SW 1271 (cell line): Measurements from ENCODE around the gene KLHL29.
A peak's percentile ranks its signal among the peaks of the same experiment; 100 is the strongest.

Source experiments
- DNase-seq, 2 experiments: peaks; one replicate each; lab custom pipeline; 2025; lab: John Stamatoyannopoulos, UW

KLHL29 gene

DNA sequence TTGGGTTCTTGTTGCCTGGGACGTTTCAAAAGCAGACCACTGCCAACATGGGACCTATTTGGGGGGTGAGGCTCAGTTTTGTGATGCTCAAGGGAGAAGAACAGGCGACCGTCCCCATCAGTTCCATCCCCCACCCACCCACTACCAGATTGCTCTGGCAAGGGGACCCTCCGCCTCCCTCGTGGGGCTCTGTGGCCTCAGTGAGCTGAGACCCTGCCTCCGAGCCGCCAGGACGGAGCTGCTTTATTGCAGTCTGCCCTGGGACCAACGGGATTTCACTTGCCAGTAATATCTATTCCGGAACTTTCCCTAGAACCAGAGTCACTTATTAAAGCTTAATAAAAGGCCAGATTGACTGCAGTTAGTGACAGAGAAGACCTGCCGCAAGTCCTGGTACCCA is 146.3 kb downstream of the KLHL29 start:
- no peak for DNase-seq

DNA sequence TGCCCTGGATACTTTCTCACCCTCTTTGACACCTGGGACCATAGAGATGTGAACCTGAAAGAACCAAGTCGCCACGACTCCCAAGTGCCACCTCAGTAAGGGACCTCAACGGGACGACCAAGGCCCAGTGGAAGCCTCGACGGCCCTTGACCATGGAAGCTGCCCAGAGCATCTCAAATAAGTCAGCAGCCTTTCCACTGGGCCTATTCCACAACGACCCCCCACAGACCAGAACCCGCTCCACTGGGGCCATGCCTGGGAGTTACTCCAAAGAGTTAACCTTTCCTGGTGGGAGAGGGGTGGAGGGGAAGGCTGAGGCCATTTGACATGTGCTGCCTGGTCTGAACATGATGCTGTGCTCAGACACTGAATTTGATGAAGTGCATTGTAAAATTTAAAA is 146.9 kb downstream of the KLHL29 start:
- no peak for DNase-seq

DNA sequence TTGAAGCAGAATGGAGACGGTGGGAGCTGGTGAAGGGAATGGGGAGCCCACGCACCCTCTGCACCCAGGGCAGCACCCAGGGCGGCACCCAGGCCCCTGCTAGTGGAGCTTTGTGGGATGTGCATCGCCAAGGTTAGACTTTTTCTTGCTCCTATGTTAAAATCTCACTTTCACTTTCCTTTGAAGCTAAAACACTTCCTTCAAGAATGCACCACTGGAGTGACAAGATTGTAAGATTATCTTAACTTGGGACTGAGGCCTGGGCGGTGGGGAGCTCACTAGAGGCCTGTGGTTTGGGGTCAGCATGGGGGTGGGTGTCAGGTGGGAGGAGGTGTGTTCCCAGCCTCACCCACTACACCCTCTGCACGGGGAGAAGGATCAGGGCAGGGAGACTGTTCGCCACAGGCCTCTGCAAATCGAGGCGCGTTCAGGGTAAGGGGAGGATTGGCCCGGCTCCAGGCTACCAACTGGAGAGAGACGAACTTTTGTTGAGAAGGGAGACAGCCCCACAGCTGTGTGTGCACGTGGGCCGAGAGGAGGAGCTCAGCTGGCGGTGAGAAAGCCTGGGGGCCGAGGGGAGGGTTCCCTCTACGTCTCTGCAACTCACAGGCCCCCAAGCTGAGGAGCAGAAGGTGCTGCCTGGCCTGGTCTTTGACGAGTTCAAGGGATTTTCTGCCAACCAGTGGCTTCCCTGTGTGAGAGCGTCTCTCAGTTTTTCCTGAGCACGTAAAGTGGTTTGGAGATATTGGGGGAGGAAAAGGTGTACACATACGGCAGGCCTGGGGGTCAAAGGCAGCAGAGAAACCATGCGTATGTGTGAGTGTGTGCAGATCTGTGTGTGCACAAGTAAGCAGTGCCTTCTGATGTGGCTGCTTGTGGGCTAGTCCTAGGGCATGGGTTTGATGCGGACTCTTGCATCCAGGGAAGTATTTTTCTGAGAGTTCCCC is 147.7 kb downstream of the KLHL29 start:
- no peak for DNase-seq

DNA sequence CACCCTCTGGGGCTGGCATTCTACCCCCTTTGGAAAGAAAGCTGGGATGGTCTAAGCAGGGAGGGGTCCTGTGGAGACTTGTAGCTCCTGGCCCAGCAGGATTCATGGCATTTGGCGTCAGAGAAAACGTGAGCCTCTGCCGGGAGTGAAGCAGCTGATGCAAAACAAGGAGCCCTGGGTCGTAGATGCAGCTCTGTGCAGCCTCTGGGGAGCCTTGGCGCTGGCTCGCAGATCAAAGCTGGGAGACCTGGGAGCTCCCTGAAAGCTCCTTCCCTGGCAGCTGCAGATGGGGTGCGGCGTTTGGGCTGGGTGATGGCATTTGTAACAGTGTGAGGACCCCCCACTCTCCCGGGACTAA is 148.3 kb downstream of the KLHL29 start:
- DNase-seq, result no peak

DNA sequence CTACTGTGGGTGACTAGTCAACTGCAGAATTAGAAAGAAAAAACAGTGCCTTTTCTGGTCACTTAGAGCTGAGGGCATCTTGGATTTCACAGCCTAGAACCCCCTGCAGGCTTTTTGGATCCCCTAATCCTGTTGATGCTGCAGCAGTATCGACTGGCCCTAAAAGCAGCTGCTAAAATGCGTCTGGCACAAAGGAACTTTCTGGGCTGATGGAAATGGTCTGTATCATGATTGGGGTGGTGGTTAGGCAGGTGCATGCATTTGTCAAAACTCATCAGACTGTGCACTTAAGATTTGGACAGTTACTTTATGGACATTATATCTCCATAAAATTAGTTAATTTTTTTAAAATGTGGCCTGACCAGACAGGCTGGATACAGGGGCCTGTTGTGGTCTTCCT is 149.8 kb downstream of the KLHL29 start:
- DNase-seq, result no peak

DNA sequence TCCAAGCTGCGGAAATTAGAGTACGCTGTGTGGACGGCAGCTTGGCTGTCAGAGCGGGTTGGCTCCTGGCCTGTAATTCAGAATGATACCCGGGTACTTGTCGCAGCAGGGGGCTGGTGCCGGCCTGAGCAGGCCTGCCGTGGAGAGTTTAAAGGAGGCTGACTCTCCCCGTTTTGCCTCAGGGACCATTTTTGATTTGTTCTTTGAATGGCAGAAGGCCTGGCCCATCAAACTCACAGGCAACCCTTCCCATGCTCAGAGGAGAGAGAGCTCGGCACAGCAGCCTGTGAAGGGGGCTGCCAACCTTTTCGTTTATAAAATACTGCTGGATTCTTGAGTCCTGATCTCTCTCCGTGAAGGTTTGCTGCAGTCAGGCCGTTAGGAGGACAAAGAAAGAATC is 151.3 kb downstream of the KLHL29 start:
- DNase-seq, result no peak

DNA sequence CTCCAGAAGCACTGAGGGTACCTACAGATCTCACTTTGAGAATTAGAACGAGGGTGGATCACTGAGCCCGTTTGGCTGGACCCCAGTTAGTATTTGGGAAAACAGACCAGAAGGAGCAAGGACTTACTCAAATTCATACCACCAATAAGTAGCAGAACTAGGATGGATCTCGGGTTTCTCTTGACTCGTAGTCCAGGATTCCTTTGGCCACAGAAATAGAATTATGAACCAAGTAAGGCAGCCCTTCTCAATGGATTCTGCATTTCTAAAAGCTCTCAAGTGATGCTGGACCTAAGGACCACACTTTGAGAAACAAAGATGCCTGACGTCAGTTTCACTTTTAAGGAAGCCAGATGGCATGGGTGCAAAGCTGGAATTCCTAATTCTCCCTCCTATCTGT is 153.0 kb downstream of the KLHL29 start:
- DNase-seq, result no peak

DNA sequence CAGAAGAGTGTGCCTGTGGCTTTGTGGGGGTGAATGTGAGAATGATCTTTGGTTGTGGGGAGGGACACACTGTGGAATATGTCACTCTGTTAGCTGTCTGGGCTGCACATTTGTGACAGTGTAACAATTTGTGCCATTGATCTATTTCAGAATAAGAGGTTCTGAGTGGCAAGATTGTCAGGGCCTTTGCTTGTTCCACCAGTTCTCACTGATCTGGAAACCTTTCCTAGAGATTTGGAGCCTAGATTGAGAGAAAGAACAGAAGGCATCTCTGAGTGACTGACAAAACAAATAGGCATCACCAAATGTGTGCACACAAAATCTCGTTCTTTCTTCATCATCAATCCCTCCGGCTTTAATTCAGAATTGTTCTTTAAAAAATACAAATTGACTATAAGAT is 153.6 kb downstream of the KLHL29 start:
- DNase-seq, result no peak

DNA sequence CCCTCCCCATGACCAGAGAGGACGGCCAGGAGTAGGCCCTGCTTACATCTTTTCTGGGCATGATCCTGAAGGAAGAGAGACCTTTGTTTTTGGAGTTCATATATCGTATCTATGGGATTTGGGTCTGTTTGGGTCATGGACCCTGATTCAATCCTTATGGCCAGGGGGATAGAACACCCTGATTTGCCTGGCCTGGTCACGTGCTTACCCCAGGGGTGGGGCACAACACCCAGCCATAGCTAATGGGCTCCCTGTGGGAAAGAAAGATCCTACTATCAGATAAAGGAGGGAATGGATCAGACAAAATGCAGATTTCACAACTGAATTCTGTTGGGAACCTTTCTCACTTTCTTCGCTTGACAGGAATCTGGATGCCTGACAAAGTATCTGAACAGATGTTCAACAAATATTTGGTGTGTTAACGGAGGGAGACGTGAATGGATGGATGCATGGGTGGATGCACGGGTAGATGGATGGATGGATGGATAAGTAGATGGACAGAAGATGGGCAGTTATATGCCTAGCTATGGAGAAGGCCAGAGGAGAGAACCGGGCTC is 155.9 kb downstream of the KLHL29 start:
- no peak for DNase-seq

DNA sequence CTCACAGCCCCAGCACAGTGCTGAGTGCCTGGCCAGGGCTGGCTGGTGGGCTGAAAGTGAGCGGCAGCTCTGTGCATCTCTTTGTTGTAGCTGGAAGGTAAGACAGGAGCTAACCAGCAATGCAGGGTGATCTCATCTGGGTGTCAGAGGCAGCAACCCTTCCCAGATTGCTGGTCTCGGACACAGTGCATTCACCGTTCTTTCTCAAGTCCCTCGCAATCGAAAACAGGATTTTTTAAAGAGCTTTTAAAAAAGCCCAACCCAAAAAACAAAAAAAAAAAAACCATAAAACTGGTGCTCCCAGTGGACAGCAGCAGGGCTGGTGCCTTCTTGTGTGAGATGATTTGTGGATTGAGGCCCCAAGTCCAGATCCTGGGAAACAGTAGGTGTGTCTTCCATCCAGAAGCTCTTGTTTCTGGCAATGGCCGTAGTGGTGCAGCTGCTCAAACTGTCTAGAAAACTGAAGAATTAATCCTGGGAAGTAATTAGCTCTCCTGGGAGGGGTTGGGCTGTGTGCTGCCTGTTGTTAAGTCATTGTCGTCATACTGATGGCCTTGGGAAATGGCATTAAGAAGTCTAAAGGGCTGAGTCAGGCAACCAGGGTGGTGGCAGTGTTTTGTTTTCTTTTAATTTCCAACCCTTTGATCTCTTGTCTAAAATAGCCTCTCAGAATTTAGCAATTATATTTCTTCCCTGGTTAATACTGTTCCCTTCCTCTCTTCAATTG is 156.7 kb downstream of the KLHL29 start:
- no peak for DNase-seq

DNA sequence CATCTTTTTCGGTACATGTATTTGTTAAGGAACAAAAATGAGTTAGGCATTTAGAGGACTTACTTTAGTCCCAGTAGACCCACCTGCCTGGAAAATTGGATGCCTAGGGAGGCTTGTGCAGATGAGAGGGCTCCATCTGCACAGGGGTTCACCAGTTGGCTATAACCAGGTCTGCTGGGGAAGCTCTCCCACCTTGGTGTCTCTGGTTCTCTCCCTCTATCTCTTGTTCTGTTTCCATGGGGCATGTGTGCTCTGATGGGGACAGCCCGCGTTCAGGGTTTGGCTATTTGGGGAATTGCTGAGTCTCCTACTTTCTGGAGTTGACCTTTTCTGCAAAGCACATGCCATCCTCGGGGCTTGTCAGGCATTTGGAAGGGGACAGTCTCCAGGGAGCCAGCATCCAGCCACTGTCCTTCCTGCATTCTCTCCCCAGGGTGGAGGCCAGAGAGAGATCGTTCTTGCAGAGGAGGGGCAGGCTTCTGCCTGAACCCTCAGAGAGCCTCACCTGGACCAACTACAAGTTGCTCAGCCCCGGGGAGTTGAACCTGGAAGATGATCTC is 157.3 kb downstream of the KLHL29 start:
- DNase-seq, result no peak

DNA sequence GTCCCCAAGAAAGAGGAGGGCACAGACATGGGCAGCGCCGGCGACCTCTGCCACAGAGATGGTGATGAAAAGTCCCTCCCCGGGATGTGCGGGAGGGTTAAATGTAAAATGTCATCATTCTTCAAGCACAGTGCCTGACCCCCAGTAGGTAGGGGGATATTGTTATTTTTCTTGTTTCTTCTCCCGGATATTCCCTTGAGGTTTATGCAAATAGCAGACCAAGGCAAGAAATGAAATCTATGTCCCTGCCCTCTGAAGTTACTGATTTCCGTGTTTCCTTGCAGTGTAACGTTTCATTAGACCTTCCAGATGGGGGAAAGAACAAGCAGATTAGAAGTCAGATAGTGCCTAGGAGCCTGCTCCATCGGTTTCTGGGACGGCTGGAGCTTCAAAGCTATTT is 158.3 kb downstream of the KLHL29 start:
- DNase-seq, result no peak

DNA sequence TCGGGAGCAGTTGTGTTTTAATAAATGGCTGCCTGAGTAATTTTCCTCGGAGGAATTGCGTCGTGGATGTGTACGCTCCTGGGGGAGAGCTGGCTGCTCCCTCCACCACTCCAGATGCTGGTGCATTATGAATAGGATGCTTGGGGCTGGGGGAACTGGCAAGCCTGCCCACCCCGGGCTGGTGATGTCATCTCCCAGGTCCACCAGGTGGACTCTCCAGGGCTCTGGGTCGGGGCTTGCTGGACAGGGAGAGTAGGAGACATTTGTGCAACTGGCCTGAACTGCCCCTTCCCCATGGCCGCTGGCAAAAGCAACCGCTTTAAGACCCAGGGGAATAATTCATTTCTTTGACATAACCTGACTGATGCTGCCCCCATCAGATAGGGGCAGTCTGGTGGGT is 158.7 kb downstream of the KLHL29 start:
- DNase-seq, result no peak

DNA sequence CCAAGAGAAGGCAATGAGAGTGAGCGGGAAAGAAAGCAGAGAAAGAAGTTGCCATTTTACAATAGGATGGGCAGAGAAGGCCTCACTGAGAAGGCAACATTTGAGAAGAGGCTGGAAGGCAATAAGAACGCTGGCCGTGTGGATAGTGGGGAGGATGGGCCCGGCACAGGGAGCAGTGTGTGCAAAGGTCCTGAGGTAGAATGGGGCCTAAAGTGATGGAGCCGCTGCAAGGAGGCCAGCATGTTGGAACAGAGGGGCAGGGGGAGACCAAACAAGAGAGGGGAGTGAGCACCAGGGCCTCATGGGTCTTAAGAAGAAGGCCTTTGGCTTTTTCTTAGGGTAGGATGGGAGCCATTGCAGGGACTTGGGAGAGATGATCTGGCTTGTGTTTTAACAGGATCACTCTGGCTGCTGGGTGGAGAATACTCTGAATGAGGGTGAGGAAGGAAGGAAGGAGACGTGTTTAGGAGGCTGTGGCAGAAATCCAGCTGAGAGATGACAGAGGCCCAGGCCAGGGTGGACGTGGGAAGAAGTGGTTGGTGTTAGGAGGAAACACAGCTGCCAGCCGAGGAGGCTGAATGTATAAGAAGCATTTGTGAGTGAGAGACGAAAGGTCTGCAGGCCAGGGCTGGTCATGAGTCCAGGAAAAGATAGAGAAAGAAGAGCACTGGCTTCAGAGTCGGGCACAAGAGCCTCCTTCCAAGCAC is 159.8 kb downstream of the KLHL29 start:
- no peak for DNase-seq

DNA sequence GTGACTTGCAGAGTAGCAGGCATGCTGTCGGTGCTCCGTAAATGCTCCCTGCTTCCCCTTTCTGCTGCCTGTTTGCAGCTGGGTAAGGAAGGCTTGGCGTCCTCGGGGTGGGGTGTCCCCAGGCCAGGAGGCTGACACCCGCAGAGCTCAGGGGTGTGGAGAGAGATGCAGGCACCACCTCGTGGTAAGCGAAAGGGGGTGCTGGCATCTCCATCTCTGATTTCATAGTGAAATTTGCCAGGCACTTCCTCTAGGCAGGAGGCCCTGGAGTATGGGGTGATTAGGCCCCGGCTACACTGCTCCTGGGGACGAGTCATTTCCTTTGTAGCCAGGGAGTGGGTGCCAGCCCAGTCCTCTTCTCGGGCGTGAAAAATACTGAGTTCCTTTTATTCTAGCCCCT is 160.4 kb downstream of the KLHL29 start:
- DNase-seq, result peak in 1 of 2 experiments; percentile 14

DNA sequence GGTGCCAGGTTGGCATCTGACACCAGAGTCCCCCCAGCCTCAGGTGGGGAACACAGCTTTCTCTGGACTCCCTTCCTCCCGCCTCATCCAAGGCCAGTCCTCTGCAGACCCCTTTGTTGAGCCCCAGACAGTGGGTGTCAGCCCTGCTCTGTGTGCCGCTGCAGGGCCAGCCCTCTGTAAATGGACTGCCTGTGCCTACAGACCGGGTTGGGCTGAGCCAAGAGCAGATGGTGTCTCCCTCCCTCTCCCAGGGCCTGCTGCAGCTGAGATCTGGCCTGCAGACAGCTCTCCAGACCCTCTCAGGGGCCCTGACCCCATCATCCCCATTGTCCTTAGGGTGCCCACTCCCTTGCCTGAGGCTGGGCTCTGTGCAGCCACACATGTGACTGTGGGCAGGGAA is 160.8 kb downstream of the KLHL29 start:
- DNase-seq, result no peak

DNA sequence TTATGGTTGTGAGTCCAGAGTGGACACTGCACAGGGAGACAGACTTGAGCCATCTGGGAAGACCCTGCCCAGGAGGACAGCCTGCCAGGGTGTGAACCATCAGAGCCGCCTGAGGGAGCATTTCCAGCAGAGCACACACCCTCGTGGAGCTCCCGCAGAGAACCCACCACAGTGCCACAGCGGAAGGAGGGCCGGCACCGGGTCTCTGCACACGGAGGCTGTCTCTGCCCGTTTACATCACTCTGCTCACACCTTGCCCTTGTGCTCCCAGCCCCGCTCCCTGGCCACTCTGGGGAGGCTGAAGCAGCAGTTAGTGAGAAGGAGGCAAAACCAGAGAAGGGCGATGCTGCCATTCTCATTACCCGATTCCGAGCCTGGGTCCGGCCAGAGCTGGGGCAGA is 161.9 kb downstream of the KLHL29 start:
- no peak for DNase-seq

DNA sequence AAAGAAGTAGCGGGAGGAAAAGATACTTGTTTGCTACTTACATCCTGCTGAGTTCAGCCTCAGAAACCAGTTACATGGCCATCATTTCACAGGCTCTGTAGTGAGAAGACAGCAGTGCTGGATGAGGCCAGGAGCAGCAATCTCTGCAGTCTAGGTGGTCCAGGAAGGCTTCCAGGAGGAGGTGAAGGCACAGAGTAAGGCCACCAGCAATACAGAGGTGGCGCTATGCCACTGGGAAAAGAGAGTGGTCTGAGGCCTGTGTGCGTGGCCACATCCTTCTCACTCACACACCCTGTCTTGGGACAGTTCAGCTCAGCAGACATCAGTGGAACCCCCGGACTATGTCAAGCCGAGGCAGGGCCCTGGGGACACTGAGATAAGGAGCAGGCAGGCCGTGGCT is 162.7 kb downstream of the KLHL29 start:
- no peak for DNase-seq

DNA sequence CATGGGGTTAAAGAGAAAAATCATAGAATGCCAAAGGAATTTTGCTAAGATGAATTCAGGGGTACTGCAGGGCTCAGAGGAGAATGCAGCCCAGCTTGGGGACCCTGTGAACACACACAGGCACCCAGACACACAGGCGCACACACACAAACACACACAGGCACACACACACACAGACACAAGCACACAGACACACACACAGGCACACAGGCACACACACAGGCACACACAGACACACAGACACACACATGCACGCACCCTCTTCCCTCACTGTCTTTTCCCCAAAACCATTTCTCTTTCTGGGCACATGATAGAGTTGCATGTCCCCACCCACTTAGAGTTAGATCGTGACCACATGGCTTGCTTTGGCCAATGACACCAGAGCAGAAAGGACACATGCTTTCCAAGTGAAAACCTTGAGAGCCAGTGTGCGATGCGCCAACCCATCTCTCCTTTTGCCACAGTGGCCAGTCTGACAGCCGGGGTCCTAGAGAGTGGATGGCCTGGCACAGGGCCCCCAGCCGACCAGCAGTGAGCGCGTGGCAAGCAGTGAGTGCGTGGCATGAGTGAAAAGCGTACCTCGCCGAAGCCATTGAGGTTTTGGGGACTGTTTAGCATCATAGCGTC is 163.3 kb downstream of the KLHL29 start:
- DNase-seq, result no peak

DNA sequence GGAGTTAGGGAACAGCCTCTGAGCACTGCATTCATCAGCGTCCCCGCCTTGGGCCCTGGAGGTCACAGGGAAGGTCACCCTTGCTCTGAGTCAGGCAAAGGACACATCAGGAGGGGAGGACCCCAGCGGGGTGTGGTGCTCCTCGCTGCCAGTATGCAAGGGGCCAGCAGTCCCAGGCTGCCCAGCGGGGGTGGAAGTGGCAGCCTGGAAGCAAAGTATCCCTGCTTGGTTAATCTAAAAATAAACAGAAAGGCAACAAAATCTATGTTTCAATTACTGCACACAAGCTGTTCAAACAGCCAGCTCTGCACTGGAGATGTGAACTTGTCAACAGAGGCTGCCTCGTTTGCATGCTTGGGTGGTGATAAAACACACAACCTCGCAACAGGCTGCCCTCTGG is 164.1 kb downstream of the KLHL29 start:
- DNase-seq, result no peak

DNA sequence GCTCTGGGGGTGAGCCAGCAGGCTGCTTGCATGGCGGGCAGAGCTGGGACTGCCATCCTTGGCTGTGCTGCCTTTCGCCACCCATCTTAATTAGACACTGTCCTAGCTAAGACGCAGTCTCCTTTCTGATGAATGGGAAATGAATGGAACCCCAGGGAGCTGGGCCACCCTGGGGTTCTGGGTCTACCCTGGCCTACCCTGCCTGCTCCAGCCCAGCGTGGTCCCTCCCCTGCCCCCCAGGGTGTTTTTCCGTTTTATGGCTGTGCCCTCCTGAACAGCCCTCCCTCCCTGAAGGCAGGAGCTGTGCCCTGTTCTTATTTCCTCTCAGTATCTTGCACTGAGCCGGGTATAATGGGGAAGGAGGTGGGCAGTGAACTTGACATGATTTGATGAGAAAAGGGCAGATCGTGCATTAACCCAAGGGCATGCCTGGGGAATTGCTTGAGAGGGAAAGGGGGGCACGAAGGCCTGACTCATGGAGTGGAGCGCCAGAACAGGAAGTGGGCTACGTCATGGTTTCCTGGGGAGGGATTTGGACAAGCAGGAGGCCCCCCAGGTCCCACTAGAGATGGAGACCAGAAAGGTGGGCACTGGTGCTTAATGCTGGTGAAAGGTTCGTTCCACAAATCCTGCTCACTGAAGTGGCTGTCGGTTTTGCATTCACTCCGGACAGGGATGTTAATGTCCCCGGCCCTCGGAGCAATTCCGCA is 165.0 kb downstream of the KLHL29 start:
- DNase-seq, result no peak
